Psoas muscle (tissue), 8 donors: ENCODE results near the gene URB1. TPM values are rescaled to one million over a fixed set of nuclear protein-coding genes. Genes with fewer than 3 reads are reported as not detected.

Experiments
- ATAC-seq, 4 donors: fragments of 200-7000 bp; cut with Tn5 transposase; one replicate each; pipeline ENCODE4 v1.9.1; 2020; ENCODE audit warnings: moderate library complexity in 3 of 4, mild to moderate bottlenecking in 2 of 4
- DNase-seq, 2 donors: peaks; one replicate each; pipeline ENCODE4 v3.0.0-alpha.2; 2020
- H3K27ac ChIP-seq: fragments of 200-600 bp; one replicate; pipeline ENCODE4 v1.8.0; 2022
- H3K27me3 ChIP-seq, 3 donors: fragments of 200-600 bp in 1 of 3; one replicate each; pipeline versions ENCODE4 v1.6.1 to v1.8.0; 2013 to 2022; ENCODE audit warnings: low read length in 2 of 3, mild to moderate bottlenecking in 2 of 3, moderate library complexity in 1 of 3; ENCODE audit not compliant: insufficient read depth in 3 of 3
- H3K36me3 ChIP-seq, 2 donors: fragments of 200-600 bp in 1 of 2; one replicate each; pipeline versions ENCODE4 v1.6.1 to v1.8.0; 2013 to 2022; ENCODE audit warnings: low read depth in 1 of 2, mild to moderate bottlenecking in 1 of 2, moderate library complexity in 1 of 2; ENCODE audit not compliant: insufficient read depth in 1 of 2
- H3K4me1 ChIP-seq: fragments of 200-600 bp; one replicate; pipeline ENCODE4 v1.8.0; 2022
- H3K4me3 ChIP-seq: fragments of 200-600 bp; one replicate; pipeline ENCODE4 v1.8.0; 2022; ENCODE audit warnings: mild to moderate bottlenecking
- H3K9me3 ChIP-seq: fragments of 200-600 bp; one replicate; pipeline ENCODE4 v1.8.0; 2022
- CTCF ChIP-seq: fragments of 200-600 bp; IDR thresholded peaks from one replicate; pipeline ENCODE4 v1.8.0; 2022; ENCODE audit warnings: antibody characterized with exemption
- WGBS, 3 donors: extraction: QIAGEN DNeasy Blood & Tissue Kit; methylation state at CpG; one replicate each; pipeline versions ENCODE4 v1.1.6 to v1.1.7; 2013; 5-methylcytosine and 5-hydroxymethylcytosine counted together
- intact Hi-C, 2 donors: fragments of 100-400 bp; cut with DNase I; formaldehyde crosslinking; loops; one replicate each; pipeline versions ENCODE4 v1.11.0 to v1.14.2; 2022
- polyA plus RNA-seq, 3 donors: library from polyadenylated mRNA; stranded (reverse); fragments of 200-250 nt; gene quantifications; one replicate each; pipeline ENCODE4 v1.2.3, GENCODE V29; 2013
- total RNA-seq, 4 donors: library from RNA; stranded (reverse); fragmentation: NEBNext Ultra II Directional in 2 of 4; extraction: Animal tissue kit (Norgen Biotek cat#: 25700) in 2 of 4; gene quantifications; one replicate each; pipeline versions ENCODE4 v1.2.1 to v1.2.4, GENCODE V29; 2021 to 2023
- donor health status: healthy with polysubstance abuse.
- donor health status: DM: no; HTN: no; CAD: no; lungs with moderate emphysema.
- donor health status: Bipolar disorder and iron deficiency.
- donor health status: healthy.
- donor health status: DM: yes; HTN: yes; CAD: no.
- donor health status: DM: no; HTN: no; CAD: no.
- donor health status: DM: no; HTN: no; CAD: no.
- donor health status: DM: yes; HTN: yes; CAD: no.

Gene URB1
- total and polyA plus RNA-seq, 7 donors: 4.8 to 19.8 (median 12.9) TPM

- TF ChIP-seq CTCF: no peak
- H3K27ac ChIP-seq: no peak overlapping the region
Measured at GRCh38 chr21:32389337-32390015, 3.3 kb downstream of the URB1 start.

GRCh38 chr21:32388306-32388705 lies 4.5 kb downstream of the URB1 start:
- 69 to 75% (median 70%) methylated on average over 9 of the region's 9 CpGs for WGBS, 3 donors
- no peak for TF ChIP-seq CTCF
- DNase-seq (no peak), ATAC-seq (no peak)
- Histone ChIP-seq H3K4me1 (peaks cover 11% of the 10 kb centered on the region), H3K4me3 (no peak overlapping the region), H3K27ac (no peak overlapping the region), H3K27me3 (no peaks in the 10 kb centered on the region), H3K36me3 (peaks cover 4 to 31% of the 10 kb centered on the region in 2 donors), H3K9me3 (no peaks in the 10 kb centered on the region)
- intact Hi-C loops: no loop called here

More at GRCh38 chr21:32389337-32390015, 3.3 kb downstream of the URB1 start:
- no peaks in the 10 kb centered on the region for H3K27me3 ChIP-seq
- intact Hi-C loops: no loop called here
- WGBS, 3 donors: 59 to 69% (median 62%) methylated on average over 5 of the region's 5 CpGs
- ATAC-seq: no peak
- H3K4me3 ChIP-seq: no peak overlapping the region
- H3K4me1 ChIP-seq: peaks cover 11% of the 10 kb centered on the region
- DNase-seq: no peak
- peaks cover 4 to 19% of the 10 kb centered on the region in 2 donors for H3K36me3 ChIP-seq
- no peaks in the 10 kb centered on the region for H3K9me3 ChIP-seq

GRCh38 chr21:32387151-32387550 lies 5.7 kb downstream of the URB1 start:
- no peak overlapping the region for H3K4me3 ChIP-seq
- H3K27me3 ChIP-seq: no peaks in the 10 kb centered on the region
- peaks cover 11 to 43% of the 10 kb centered on the region in 2 donors for H3K36me3 ChIP-seq
- ATAC-seq (no peak), DNase-seq (no peak)
- 82 to 96% (median 82%) methylated on average over 8 of the region's 8 CpGs for WGBS, 3 donors
- no peaks in the 10 kb centered on the region for H3K9me3 ChIP-seq
- peaks cover 11% of the 10 kb centered on the region for H3K4me1 ChIP-seq
- no peak for TF ChIP-seq CTCF
- peak overlapping the region; percentile 36 for H3K27ac ChIP-seq
- intact Hi-C loops: no loop called here

- H3K27me3 ChIP-seq: no peaks in the 10 kb centered on the region
- TF ChIP-seq CTCF: no peak
- H3K36me3 ChIP-seq: peaks cover 11 to 51% of the 10 kb centered on the region in 2 donors
- DNase-seq: peak in 1 of 2 donors; percentile 30
- intact Hi-C loops: no loop called here
- peak overlapping the region; percentile 36 for H3K27ac ChIP-seq
- H3K4me3 ChIP-seq: no peak overlapping the region
- H3K9me3 ChIP-seq: no peaks in the 10 kb centered on the region
- H3K4me1 ChIP-seq: peaks cover 2% of the 10 kb centered on the region
- WGBS, 3 donors: 34 to 45% (median 41%) methylated on average over 6 of the region's 6 CpGs
- ATAC-seq: peak; percentile 79 to 86 (median 83)
Measured at GRCh38 chr21:32386195-32386870, 6.5 kb downstream of the URB1 start.
